Measurements from ENCODE around the gene MAST4.

The MAST4 gene

GRCh38 chr5:67142816-67143215 lies 546.6 kb downstream of the MAST4 start:
- Histone ChIP-seq H4K20me1 (ENCODE audit: insufficient read depth, low read length) (no peaks in the 10 kb centered on the region), H3K4me2 (ENCODE audit: low read depth, low read length) (no peak overlapping the region), H3K36me3 (replicated peaks; ENCODE audit: insufficient read depth, low read length) (no peaks in the 10 kb centered on the region), H3K79me2 (ENCODE audit: low read length) (no peaks in the 10 kb centered on the region), H3K9me3 (replicated peaks; ENCODE audit: insufficient read depth, low read length) (no peaks in the 10 kb centered on the region), H3F3A (ENCODE audit: insufficient read depth, low read length) (no peaks in the 10 kb centered on the region), H3K9ac (ENCODE audit: low read length) (no peak overlapping the region), H3K9me2 (replicated peaks; ENCODE audit: insufficient read depth, low read length) (no peaks in the 10 kb centered on the region), H3K27ac (ENCODE audit: low read length) (no peak overlapping the region), H3K27me3 (replicated peaks; ENCODE audit: insufficient read depth, low read length) (no peaks in the 10 kb centered on the region), H3K4me1 (ENCODE audit: low read length) (no peaks in the 10 kb centered on the region), H3K4me3 (ENCODE audit: low read length) (no peak overlapping the region), H2AFZ (ENCODE audit: low read length) (no peak overlapping the region)
- TF ChIP-seq EZH2 (optimal IDR thresholded peaks at IDR 0.05; ENCODE audit: low read depth, low read length) = no peak
- TF ChIP-seq EZH2phosphoT487 (IDR thresholded peaks at IDR 0.05; ENCODE audit: low read length) = no peak
- no peak for TF ChIP-seq CTCF (IDR thresholded peaks at IDR 0.05; ENCODE audit: low read length)
- DNase-seq = no peak

- Histone ChIP-seq H3K27ac (ENCODE audit: low read length) (no peak overlapping the region), H3K79me2 (ENCODE audit: low read length) (no peaks in the 10 kb centered on the region), H3F3A (ENCODE audit: insufficient read depth, low read length) (no peaks in the 10 kb centered on the region), H3K4me1 (ENCODE audit: low read length) (no peaks in the 10 kb centered on the region), H3K9me3 (replicated peaks; ENCODE audit: insufficient read depth, low read length) (no peaks in the 10 kb centered on the region), H2AFZ (ENCODE audit: low read length) (no peak overlapping the region), H4K20me1 (ENCODE audit: insufficient read depth, low read length) (no peaks in the 10 kb centered on the region), H3K9ac (ENCODE audit: low read length) (no peak overlapping the region), H3K36me3 (replicated peaks; ENCODE audit: insufficient read depth, low read length) (no peaks in the 10 kb centered on the region), H3K27me3 (replicated peaks; ENCODE audit: insufficient read depth, low read length) (no peaks in the 10 kb centered on the region), H3K4me3 (ENCODE audit: low read length) (no peak overlapping the region), H3K4me2 (ENCODE audit: low read depth, low read length) (no peak overlapping the region), H3K9me2 (replicated peaks; ENCODE audit: insufficient read depth, low read length) (no peaks in the 10 kb centered on the region)
- DNase-seq = no peak
- TF ChIP-seq CTCF (IDR thresholded peaks at IDR 0.05; ENCODE audit: low read length) = no peak
- no peak for TF ChIP-seq EZH2phosphoT487 (IDR thresholded peaks at IDR 0.05; ENCODE audit: low read length)
- no peak for TF ChIP-seq EZH2 (optimal IDR thresholded peaks at IDR 0.05; ENCODE audit: low read depth, low read length)
These were observed 547.4 kb downstream of the MAST4 start for GRCh38 chr5:67143549-67143948.

GRCh38 chr5:67144183-67144639 lies 548.0 kb downstream of the MAST4 start:
- H3K9me3 ChIP-seq (replicated peaks; ENCODE audit: insufficient read depth, low read length) = no peaks in the 10 kb centered on the region
- H3K4me1 ChIP-seq (ENCODE audit: low read length) = no peaks in the 10 kb centered on the region
- DNase-seq = no peak
- no peak overlapping the region for H3K4me2 ChIP-seq (ENCODE audit: low read depth, low read length)
- no peaks in the 10 kb centered on the region for H3K27me3 ChIP-seq (replicated peaks; ENCODE audit: insufficient read depth, low read length)
- no peaks in the 10 kb centered on the region for H4K20me1 ChIP-seq (ENCODE audit: insufficient read depth, low read length)
- H3K36me3 ChIP-seq (replicated peaks; ENCODE audit: insufficient read depth, low read length) = no peaks in the 10 kb centered on the region
- no peaks in the 10 kb centered on the region for H3K79me2 ChIP-seq (ENCODE audit: low read length)
- H3K9me2 ChIP-seq (replicated peaks; ENCODE audit: insufficient read depth, low read length) = no peaks in the 10 kb centered on the region
- H3K9ac ChIP-seq (ENCODE audit: low read length) = no peak overlapping the region
- H3F3A ChIP-seq (ENCODE audit: insufficient read depth, low read length) = no peaks in the 10 kb centered on the region
- no peak for TF ChIP-seq EZH2 (optimal IDR thresholded peaks at IDR 0.05; ENCODE audit: low read depth, low read length)
- TF ChIP-seq EZH2phosphoT487 (IDR thresholded peaks at IDR 0.05; ENCODE audit: low read length) = no peak
- no peak for TF ChIP-seq CTCF (IDR thresholded peaks at IDR 0.05; ENCODE audit: low read length)
- H3K27ac ChIP-seq (ENCODE audit: low read length) = no peak overlapping the region
- no peak overlapping the region for H3K4me3 ChIP-seq (ENCODE audit: low read length)
- H2AFZ ChIP-seq (ENCODE audit: low read length) = no peak overlapping the region

Measured in MM.1S (cell line).